Measurements from ENCODE around the gene ZP2.

DNA sequence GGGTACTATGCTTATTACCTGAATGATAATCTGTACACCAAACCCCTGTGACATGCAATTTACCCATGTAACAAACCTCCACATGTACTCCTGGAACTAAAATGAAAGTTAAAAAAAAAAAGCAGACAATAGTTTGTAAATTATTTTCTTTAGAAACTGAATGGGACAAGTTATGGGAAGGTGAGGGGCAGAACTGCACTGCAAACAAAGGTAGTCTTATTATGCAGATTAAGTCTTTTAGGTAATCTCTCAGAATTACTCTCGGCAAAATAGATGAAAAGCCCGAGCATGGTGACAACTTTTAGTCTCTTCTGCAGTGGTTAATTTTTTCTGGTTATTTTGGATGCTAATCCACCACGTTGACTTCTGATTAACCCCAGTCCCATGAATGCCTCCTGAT is 27.4 kb downstream of the ZP2 start:
- TF ChIP-seq, protein P1, sequence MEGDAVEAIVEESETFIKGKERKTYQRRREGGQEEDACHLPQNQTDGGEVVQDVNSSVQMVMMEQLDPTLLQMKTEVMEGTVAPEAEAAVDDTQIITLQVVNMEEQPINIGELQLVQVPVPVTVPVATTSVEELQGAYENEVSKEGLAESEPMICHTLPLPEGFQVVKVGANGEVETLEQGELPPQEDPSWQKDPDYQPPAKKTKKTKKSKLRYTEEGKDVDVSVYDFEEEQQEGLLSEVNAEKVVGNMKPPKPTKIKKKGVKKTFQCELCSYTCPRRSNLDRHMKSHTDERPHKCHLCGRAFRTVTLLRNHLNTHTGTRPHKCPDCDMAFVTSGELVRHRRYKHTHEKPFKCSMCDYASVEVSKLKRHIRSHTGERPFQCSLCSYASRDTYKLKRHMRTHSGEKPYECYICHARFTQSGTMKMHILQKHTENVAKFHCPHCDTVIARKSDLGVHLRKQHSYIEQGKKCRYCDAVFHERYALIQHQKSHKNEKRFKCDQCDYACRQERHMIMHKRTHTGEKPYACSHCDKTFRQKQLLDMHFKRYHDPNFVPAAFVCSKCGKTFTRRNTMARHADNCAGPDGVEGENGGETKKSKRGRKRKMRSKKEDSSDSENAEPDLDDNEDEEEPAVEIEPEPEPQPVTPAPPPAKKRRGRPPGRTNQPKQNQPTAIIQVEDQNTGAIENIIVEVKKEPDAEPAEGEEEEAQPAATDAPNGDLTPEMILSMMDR (IDR thresholded peaks at IDR 0.05): no peak
- no peak for TF ChIP-seq POLR2A (IDR thresholded peaks at IDR 0.05)

Data from testis (tissue), 2 donors.